AG04449 (cell line): Measurements from ENCODE around the gene CAPZA1.

Source experiments
- CTCF ChIA-PET: fragments of 350-600 bp; formaldehyde crosslinking; extraction: SDS; loops from one replicate; lab custom pipeline; 2021; ENCODE audit warnings: antibody characterized with exemption; lab: Yijun Ruan, JAX
- POLR2A ChIA-PET: fragments of 400-600, 350-600 bp; formaldehyde crosslinking; extraction: SDS; loops from one replicate; lab custom pipeline; 2020; ENCODE audit warnings: antibody characterized with exemption, inconsistent platforms; lab: Yijun Ruan, JAX
- DNase-seq: peaks from one replicate; pipeline ENCODE4 v3.0.0-alpha.2; 2010; ENCODE audit warnings: low read depth, low spot score
- H3K4me3 ChIP-seq: 2 replicates; pipeline ENCODE4 v1.5.1; 2011; ENCODE audit warnings: low read depth, mild to moderate bottlenecking, control low read depth, low read length
- TF ChIP-seq, protein P1 (sequence below): IDR thresholded peaks from one replicate; pipeline ENCODE4 v1.5.1; 2011; ENCODE audit warnings: mild to moderate bottlenecking, moderate library complexity, low read length, control low read depth, inconsistent platforms; ENCODE audit not compliant: insufficient read depth; ENCODE audit errors: missing control alignments

CAPZA1 gene

DNA sequence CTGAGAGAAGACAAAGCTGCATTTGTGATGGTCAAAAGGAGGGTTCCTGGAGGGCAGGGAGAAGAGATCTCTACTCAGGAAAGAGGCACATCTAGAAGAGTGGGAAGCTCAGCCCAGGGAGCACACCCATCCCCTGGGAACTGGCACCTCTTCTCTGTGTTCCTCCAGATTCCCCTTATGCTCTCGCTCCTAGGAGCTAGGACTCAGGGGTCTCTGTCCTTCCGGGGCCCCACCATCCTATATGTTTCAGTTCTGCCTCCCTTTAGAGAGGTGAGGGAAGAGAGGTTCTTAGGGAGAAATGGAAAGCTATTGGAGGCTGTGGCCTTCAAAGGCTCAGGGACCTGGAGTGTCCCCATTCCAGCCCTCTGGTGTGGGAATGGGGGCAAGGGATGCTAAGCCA is 100.1 kb downstream of the CAPZA1 start:
- ChIA-PET POLR2A (no interaction called here), CTCF (interaction anchor here (0.9 to 11.1 kb wide), 20 partner anchors 8 to 734 kb away, joined by 3 to 1029 read pairs (median 9); partner anchors contain the start of genes LRIG2 and RHOC)
- H3K4me3 ChIP-seq = no peak overlapping the region
- DNase-seq = no peak
- TF ChIP-seq, protein P1, sequence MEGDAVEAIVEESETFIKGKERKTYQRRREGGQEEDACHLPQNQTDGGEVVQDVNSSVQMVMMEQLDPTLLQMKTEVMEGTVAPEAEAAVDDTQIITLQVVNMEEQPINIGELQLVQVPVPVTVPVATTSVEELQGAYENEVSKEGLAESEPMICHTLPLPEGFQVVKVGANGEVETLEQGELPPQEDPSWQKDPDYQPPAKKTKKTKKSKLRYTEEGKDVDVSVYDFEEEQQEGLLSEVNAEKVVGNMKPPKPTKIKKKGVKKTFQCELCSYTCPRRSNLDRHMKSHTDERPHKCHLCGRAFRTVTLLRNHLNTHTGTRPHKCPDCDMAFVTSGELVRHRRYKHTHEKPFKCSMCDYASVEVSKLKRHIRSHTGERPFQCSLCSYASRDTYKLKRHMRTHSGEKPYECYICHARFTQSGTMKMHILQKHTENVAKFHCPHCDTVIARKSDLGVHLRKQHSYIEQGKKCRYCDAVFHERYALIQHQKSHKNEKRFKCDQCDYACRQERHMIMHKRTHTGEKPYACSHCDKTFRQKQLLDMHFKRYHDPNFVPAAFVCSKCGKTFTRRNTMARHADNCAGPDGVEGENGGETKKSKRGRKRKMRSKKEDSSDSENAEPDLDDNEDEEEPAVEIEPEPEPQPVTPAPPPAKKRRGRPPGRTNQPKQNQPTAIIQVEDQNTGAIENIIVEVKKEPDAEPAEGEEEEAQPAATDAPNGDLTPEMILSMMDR = no peak

DNA sequence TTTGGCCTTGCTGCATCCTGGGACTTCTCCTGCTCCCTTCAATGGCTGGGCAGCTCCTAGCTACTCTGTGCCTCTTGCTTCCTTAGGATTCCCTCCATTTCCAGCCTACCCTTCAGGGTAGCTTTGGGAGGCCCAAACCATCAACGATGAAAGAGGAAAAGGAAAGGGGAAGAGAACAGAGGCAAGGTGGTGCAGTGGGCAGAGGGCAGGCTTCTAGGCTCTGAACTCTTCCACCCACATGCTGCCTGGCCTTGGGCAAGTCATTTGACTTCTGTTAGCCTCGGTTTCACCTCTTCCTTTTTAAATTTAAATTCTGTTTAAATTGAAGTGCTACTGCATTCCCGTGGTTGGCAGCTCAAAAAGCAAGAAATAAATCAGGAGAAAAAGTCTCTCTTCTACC is 101.2 kb downstream of the CAPZA1 start:
- TF ChIP-seq, protein P1 = no peak
- ChIA-PET CTCF (interaction anchor here (1.3 to 11.1 kb wide), 7 partner anchors 7 to 352 kb away, joined by 3 to 1029 read pairs (median 92); partner anchors contain the start of gene LRIG2), POLR2A (interaction anchor here (1.1 kb wide), 1 partner anchor 352 kb away, joined by 4 read pairs; no protein-coding TSS in a partner anchor)
- no peak for DNase-seq
- H3K4me3 ChIP-seq = no peak overlapping the region
